Activated T-helper 2 cell treated with anti-CD3 and anti-CD28 coated beads, Interferon-gamma antibody, Interleukin-2, Interleukin-4, amounts not matched to agents 10 μg/mL and 5 μg/mL and 100 μg/mL, durations not matched to agents 14 hours and 24 hours and 36 hours (primary cell): ENCODE measurements around the gene BLCAP. TPM values are rescaled to one million over a fixed set of nuclear protein-coding genes. Genes with fewer than 3 reads are reported as not detected.
A peak's percentile ranks its signal among the peaks of the same experiment; 100 is the strongest.
"Not testable (repeated sequence)": the region's sequence is repeated elsewhere in the genome, so short reads cannot be mapped to it uniquely, and the experiment has no call there.

Experiments used
- DNase-seq: peaks from one replicate; pipeline ENCODE4 v3.0.0; 2021; ENCODE audit warnings: low spot score
- H3K27ac Mint-ChIP-seq: one replicate; pipeline ENCODE4 v1.8.0; 2021; ENCODE audit warnings: mixed read lengths
- H3K27me3 Mint-ChIP-seq: one replicate; pipeline ENCODE4 v1.8.0; 2021; ENCODE audit warnings: low read depth, mixed read lengths
- H3K36me3 Mint-ChIP-seq: one replicate; pipeline ENCODE4 v1.8.0; 2021; ENCODE audit warnings: low read depth, mixed read lengths
- H3K4me1 Mint-ChIP-seq: one replicate; pipeline ENCODE4 v1.8.0; 2021; ENCODE audit warnings: low read depth, mixed read lengths
- H3K4me3 Mint-ChIP-seq: one replicate; pipeline ENCODE4 v1.8.0; 2021; ENCODE audit warnings: low read depth, mild to moderate bottlenecking, moderate library complexity, mixed read lengths
- H3K9me3 Mint-ChIP-seq: one replicate; pipeline ENCODE4 v1.8.0; 2021; ENCODE audit warnings: mixed read lengths
- intact Hi-C: fragments of 100-400 bp; cut with micrococcal nuclease; formaldehyde crosslinking; loops from one replicate; pipeline ENCODE4 v1.15.1; 2023
- total RNA-seq: library from RNA; stranded (reverse); gene quantifications from 2 replicates; pipeline ENCODE4 v1.2.3, GENCODE V29; 2022

BLCAP gene
- total RNA-seq, 1 donor from 2014 or later: 24.2 TPM

DNA sequence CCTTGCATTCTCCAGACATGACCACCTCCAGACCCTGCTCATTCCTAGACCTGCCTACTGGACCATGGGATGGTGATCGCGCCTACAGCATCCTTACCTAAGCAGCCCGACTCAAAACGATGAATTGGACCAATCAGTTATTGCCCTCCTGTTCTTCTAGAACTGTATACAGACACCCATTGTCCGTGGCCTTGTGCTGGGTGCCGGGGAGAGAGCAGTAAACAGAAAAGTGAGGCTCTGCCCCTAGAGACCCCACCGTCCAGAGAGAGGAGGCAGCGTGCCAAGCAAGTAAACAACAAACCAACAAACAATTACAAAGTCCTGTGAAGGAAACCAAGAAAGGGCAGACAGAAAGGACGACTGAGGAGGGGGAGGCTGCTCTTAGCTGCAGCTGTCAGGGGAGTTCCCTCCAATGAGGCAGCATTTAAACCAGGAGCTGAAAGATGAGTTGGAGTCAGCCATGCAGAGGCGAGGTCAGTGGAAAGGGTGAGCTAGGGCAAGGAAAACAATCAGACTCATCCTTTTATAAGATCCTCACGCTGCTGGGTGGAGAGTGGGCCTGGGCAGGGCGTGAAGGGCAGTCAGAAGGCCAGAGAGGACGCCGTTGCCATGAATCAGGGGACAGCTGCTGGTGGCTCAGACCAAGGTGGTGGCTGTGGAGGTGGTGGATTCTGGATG lies 37.6 kb upstream of the BLCAP start:
- intact Hi-C loops: loop anchor here (10.0 kb wide), 2 partner anchors 340 to 660 kb away; partner anchors contain the start of gene VSTM2L
- peaks cover 36% of the 10 kb centered on the region for H3K27me3 Mint-ChIP-seq
- H3K36me3 Mint-ChIP-seq: no peaks in the 10 kb centered on the region
- no peak for DNase-seq
- H3K9me3 Mint-ChIP-seq: no peaks in the 10 kb centered on the region
- no peaks in the 10 kb centered on the region for H3K4me1 Mint-ChIP-seq
- H3K4me3 Mint-ChIP-seq: no peak overlapping the region
- H3K27ac Mint-ChIP-seq: no peak overlapping the region

DNA sequence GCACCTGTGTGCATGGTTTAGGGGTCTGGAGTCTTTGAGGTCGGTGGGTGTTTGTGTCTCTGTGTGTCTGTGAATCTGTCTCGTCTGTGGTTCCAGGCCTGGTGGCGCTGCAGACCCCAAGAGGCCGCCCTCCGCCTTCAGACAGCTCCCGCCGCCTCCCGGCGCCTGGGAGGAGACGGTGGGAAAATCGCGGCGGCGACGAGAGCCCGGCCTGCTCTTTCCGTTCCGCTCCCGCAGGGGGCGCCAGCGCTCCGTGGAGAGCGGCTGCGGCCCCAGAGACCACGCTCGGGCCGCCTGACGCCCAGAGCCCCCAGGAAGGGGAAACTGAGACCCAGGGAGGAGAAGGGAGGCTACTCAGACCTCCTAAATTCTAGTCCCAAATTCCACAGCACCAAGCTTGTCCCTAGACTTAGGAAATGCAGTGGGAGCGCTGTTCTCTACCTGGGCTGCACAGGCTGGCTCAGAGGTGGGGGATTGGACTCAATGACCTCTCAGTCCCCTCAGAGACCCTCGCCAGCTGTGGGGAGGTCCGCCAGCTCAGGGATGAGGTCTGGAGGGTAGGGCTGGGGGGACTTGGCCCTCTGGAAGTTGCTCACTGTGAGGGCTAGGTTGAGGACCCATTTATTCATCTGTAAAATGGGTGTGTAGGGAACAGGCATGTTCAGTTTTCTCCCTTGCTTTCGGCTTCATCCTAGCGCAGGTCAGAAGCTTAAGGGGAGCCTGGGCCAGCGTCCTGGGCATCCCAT lies 36.9 kb upstream of the BLCAP start:
- no peaks in the 10 kb centered on the region for H3K4me1 Mint-ChIP-seq
- no peak overlapping the region for H3K27ac Mint-ChIP-seq
- intact Hi-C loops: loop anchor here (5.0 to 10.0 kb wide), 3 partner anchors 340 to 660 kb away; partner anchors contain the start of gene VSTM2L
- no peak overlapping the region for H3K4me3 Mint-ChIP-seq
- no peaks in the 10 kb centered on the region for H3K9me3 Mint-ChIP-seq
- no peaks in the 10 kb centered on the region for H3K36me3 Mint-ChIP-seq
- peak; percentile 22 for DNase-seq
- H3K27me3 Mint-ChIP-seq: peaks cover 32% of the 10 kb centered on the region

DNA sequence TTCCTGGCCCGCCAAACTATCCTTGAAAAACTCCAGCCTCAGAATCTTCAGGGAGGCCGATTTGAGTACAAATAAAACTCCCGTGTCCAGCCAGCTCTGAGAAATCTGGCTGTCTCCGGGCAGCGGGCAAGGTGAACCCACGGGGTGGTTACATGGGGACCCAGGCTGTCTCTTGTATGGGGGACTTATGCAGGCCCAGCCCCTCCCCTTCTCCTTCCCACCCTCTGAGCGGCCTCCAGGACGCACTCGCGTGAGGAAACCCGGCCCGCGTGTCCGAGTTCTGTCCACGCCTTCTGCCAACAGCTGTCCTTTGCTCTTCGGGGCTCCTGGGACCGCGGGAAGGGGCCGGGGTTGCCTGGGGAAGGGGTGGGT lies 36.3 kb upstream of the BLCAP start:
- H3K4me3 Mint-ChIP-seq: no peak overlapping the region
- H3K36me3 Mint-ChIP-seq: no peaks in the 10 kb centered on the region
- DNase-seq: no peak
- intact Hi-C loops: loop anchor here (5.0 to 10.0 kb wide), 3 partner anchors 341 to 661 kb away; partner anchors contain the start of gene VSTM2L
- no peak overlapping the region for H3K27ac Mint-ChIP-seq
- no peaks in the 10 kb centered on the region for H3K9me3 Mint-ChIP-seq
- no peaks in the 10 kb centered on the region for H3K4me1 Mint-ChIP-seq
- peaks cover 30% of the 10 kb centered on the region for H3K27me3 Mint-ChIP-seq

- Mint-ChIP-seq H3K27ac (no peak overlapping the region), H3K36me3 (no peaks in the 10 kb centered on the region), H3K4me3 (no peak overlapping the region), H3K27me3 (peaks cover 22% of the 10 kb centered on the region), H3K4me1 (no peaks in the 10 kb centered on the region), H3K9me3 (no peaks in the 10 kb centered on the region)
- intact Hi-C loops: loop anchor here (5.0 to 10.0 kb wide), 3 partner anchors 342 to 662 kb away; partner anchors contain the start of gene VSTM2L
- no peak for DNase-seq
Observed at GRCh38 chr20:37562695-37563480, 35.2 kb upstream of the BLCAP start.

DNA sequence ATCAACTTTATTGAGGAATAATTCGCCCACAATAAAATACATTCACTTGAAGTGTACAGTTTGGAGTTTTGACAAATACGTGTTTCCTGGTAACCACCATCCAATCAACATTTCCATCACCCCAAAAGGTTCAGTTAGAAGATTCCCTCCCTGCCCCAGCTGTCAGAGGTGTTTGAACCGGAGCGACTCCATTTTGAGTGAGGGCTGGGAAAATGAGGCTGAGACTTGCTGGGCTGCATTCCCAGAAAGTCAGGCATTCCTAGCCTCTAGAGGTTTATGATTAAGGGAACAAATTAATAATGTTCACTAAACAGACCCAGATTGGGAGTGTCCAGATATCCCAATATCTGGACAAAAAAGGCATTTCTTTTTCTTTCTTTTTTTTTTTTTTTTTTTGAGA lies 33.0 kb upstream of the BLCAP start:
- Mint-ChIP-seq H3K9me3 (no peaks in the 10 kb centered on the region), H3K27me3 (peaks cover 19% of the 10 kb centered on the region), H3K4me1 (no peaks in the 10 kb centered on the region), H3K27ac (no peak overlapping the region), H3K4me3 (no peak overlapping the region), H3K36me3 (no peaks in the 10 kb centered on the region)
- intact Hi-C loops: loop anchor here (5.0 to 10.0 kb wide), 3 partner anchors 344 to 664 kb away; partner anchors contain the start of gene VSTM2L
- DNase-seq: no peak

- Mint-ChIP-seq H3K4me1 (no peaks in the 10 kb centered on the region), H3K36me3 (no peaks in the 10 kb centered on the region), H3K9me3 (no peaks in the 10 kb centered on the region), H3K27ac (no peak overlapping the region), H3K4me3 (no peak overlapping the region), H3K27me3 (peaks cover 14% of the 10 kb centered on the region)
- intact Hi-C loops: loop anchor here (5.0 to 10.0 kb wide), 3 partner anchors 345 to 665 kb away; partner anchors contain the start of gene VSTM2L
- no peak for DNase-seq
Observed at GRCh38 chr20:37559312-37560027, 31.8 kb upstream of the BLCAP start.

DNA sequence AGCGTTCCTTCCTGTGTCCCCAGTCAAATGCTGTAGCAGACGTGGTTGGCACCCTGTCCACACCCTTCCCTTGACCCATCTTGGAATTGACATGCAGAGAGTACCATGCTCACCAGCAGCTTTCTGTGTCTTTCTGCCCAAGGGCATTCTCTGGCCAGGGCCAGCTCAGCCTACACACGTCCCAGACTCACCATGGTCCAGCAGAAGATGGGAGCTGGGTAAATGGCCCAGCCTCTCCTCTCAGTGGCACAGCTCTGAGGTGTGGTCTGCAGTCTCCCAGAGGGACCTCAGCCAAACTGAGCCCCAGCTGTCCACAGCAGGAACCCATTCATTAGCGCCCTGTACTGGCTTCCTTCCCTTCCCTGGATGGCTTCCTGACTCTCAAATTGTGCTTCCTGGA lies 31.1 kb upstream of the BLCAP start:
- H3K4me1 Mint-ChIP-seq: no peaks in the 10 kb centered on the region
- peaks cover 14% of the 10 kb centered on the region for H3K27me3 Mint-ChIP-seq
- intact Hi-C loops: no loop called here
- no peak for DNase-seq
- no peak overlapping the region for H3K4me3 Mint-ChIP-seq
- no peak overlapping the region for H3K27ac Mint-ChIP-seq
- no peaks in the 10 kb centered on the region for H3K36me3 Mint-ChIP-seq
- H3K9me3 Mint-ChIP-seq: no peaks in the 10 kb centered on the region

- DNase-seq: no peak
- Mint-ChIP-seq H3K9me3 (no peaks in the 10 kb centered on the region), H3K36me3 (no peaks in the 10 kb centered on the region), H3K4me1 (no peaks in the 10 kb centered on the region), H3K27me3 (peaks cover 13% of the 10 kb centered on the region), H3K4me3 (no peak overlapping the region), H3K27ac (no peak overlapping the region)
- intact Hi-C loops: no loop called here
Observed at GRCh38 chr20:37558306-37558705, 30.6 kb upstream of the BLCAP start.

DNA sequence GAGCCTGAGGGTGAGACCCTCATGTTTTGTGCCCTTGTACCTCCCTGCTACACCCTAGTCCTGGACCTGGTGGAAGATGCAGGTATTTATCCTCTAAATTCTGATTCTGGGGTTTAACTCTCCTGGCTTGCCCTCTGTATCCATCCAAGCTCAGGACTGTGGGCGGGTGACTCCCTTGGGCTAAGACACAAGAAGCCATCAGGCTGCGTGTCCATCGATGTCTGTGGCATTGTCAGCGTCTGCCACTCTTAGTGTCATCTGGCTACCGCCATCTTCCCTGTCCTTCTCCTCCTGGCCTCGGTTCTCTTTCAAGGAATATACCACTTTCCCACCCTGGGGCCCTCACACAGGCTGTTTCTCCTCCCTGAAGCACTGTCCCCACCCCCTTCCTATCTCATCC lies 28.9 kb upstream of the BLCAP start:
- Mint-ChIP-seq H3K9me3 (no peaks in the 10 kb centered on the region), H3K27ac (no peak overlapping the region), H3K27me3 (peaks cover 26% of the 10 kb centered on the region), H3K4me1 (peaks cover 4% of the 10 kb centered on the region), H3K4me3 (no peak overlapping the region), H3K36me3 (no peaks in the 10 kb centered on the region)
- intact Hi-C loops: no loop called here
- no peak for DNase-seq

- H3K27me3 Mint-ChIP-seq: peaks cover 28% of the 10 kb centered on the region
- not testable (repeated sequence) for H3K9me3 Mint-ChIP-seq
Observed at GRCh38 chr20:37554721-37555298, 27.1 kb upstream of the BLCAP start.

GRCh38 chr20:37552415-37552814 lies 24.7 kb upstream of the BLCAP start:
- H3K27me3 Mint-ChIP-seq: peaks cover 28% of the 10 kb centered on the region
- no peaks in the 10 kb centered on the region for H3K36me3 Mint-ChIP-seq
- H3K27ac Mint-ChIP-seq: no peak overlapping the region
- intact Hi-C loops: no loop called here
- no peak for DNase-seq
- H3K9me3 Mint-ChIP-seq: no peaks in the 10 kb centered on the region
- H3K4me1 Mint-ChIP-seq: peaks cover 4% of the 10 kb centered on the region
- H3K4me3 Mint-ChIP-seq: no peak overlapping the region

More at GRCh38 chr20:37554721-37555298, 27.1 kb upstream of the BLCAP start:
- intact Hi-C loops, DNase-seq, H3K4me1 Mint-ChIP-seq, H3K27ac Mint-ChIP-seq, H3K36me3 Mint-ChIP-seq, H3K4me3 Mint-ChIP-seq: not testable (repeated sequence)

DNA sequence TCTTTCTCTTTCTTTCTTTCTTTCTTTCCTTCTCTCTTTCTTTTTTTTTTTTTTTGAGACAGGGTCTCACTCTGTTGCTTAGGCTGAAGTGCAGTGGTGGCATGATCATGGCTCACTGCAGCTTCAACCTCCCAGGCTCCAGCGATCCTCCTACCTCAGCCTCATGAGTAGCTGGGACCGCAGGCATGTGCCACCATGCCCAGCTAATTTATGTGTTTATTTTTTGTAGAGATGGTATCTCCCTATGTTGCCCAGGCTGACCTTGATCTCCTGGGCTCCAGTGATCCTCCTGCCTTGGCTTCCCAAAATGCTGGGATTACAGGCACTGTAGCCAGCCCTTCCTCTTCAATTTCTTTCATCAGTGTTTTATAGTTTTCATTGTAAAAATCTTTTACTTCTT lies 24.0 kb upstream of the BLCAP start:
- H3K4me3 Mint-ChIP-seq, H3K4me1 Mint-ChIP-seq, H3K9me3 Mint-ChIP-seq, intact Hi-C loops, H3K36me3 Mint-ChIP-seq, H3K27ac Mint-ChIP-seq, DNase-seq: not testable (repeated sequence)
- H3K27me3 Mint-ChIP-seq: peaks cover 21% of the 10 kb centered on the region
